ENCODE results near the gene NARS2.

GRCh38 chr11:78586452-78587046, 11.9 kb upstream of the NARS2 start:
- TF ChIP-seq TAF1 (IDR thresholded peaks at IDR 0.05; ENCODE audit: low read depth, low read length) (no peak), POLR2A (IDR thresholded peaks at IDR 0.05; ENCODE audit: low read depth, low read length) (no peak), PAX5 (IDR thresholded peaks at IDR 0.05; ENCODE audit: insufficient read depth, low read length, severe bottlenecking) (no peak), POLR2AphosphoS5 (IDR thresholded peaks at IDR 0.05; ENCODE audit: low read depth, low read length) (no peak)

Measured in GM12891 (cell line).